OCI-M2 (cell line): ENCODE measurements around the gene PDIA6.

Experiments used
- DNase-seq: peaks from one replicate; lab custom pipeline; 2025; ENCODE audit not compliant: unreplicated experiment; lab: John Stamatoyannopoulos, UW

The PDIA6 gene

GRCh38 chr2:10812362-10813162 is at the start of gene PDIA6:
PDIA6 (minus strand) TSS chr2:10812785; CDS start chr2:10812696, 89 bp downstream.
- DNase-seq: peak; percentile 73

- DNase-seq: no peak
These were observed 49.7 kb upstream of the PDIA6 start for GRCh38 chr2:10862330-10862729.

GRCh38 chr2:10861765-10862164 is 49.2 kb upstream of the PDIA6 start:
- no peak for DNase-seq

- DNase-seq: no peak
These were observed 48.3 kb upstream of the PDIA6 start for GRCh38 chr2:10860814-10861325.

DNA sequence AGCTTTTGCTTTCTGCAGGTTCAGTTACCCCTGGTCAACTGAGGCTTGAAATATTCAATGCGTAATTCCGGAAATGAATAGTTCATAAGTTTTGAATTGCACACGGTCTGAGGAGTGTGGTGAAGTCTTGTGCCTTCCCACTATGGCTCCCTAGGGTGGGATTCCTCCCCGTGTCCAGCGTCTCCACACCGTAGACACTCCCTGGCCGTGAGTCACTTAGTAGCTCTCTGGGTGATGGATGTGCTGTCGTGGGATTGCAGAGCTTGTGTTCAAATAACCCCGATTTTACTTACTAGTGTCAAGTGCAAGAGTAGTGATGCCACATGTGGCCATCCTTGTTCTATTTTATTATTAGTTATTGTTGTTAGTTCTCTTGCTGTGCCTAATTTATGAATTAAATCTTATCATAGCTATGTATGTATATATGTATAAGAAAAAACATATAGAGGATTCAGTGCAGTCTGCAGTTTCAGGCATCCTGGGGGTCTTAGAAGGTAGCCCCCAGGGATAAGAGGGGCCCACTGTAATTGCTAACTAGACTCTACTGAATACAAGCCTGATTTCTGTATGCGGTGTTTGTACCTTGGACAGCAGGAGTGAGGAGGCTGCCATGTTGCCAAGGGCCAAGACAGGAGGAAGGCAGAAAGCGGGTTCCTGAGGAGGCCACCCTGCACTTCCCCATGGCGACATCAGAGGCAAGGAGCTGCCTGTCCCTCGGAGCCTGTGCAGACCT is 47.7 kb upstream of the PDIA6 start:
- DNase-seq: no peak

DNA sequence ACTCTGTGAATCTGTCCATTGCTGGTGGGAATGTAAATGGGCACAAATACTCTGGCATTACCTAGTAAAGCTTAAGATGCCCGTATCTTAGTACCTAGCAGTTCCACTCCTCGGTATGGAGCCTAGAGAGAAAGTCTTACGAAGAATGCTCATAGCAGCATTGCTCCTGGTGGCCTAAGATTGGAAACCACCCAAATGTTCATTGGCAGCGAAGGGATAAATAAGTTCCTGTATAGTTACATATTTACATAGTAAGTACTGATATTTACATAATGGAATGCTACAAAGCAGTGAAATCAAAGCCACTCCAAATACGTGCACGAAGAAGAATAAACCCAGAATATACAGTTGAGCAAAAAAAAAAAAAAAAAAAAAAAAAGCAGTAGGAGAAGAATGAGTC is 46.7 kb upstream of the PDIA6 start:
- DNase-seq: no peak

- DNase-seq: no peak
These were observed 36.0 kb upstream of the PDIA6 start for GRCh38 chr2:10848541-10848940.

GRCh38 chr2:10847008-10847407 is 34.4 kb upstream of the PDIA6 start:
- DNase-seq: no peak

DNA sequence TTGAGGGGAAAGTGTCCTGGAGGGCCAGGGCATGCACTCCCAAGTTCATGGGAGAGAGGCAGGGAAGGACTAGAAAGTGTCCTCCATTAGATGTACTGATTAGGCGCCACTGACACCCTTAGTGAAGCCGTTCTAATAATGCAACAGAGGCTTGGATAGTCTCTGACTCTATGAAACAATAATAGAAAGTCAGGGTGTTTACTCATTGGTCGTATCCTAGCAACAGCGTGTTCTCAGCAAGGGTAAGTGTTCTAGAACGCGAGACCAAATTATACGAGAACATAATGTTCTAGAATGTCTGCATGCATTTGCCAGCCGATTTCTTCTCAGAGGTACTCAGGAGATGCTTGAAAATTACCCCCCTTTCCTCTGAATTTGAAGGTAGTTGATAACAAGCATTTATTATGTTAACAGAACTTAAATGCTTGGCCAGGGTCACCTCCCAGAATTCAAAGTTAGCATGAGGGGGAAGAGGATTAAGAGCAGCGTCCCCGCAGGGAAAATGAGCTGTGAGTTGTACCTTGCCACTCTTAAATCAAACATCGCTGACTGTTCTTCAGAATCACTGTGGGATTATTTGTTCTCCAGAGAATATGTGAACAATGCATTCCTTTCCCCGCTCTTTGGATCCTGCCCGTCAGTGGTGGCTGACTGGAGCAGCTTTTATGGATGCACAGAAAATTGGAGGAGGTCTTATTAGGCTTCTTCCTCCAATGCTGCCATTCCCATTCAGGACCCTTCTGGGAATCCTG is 33.7 kb upstream of the PDIA6 start:
- DNase-seq: no peak

- no peak for DNase-seq
These were observed 33.1 kb upstream of the PDIA6 start for GRCh38 chr2:10845640-10846039.

- DNase-seq: no peak
These were observed 31.5 kb upstream of the PDIA6 start for GRCh38 chr2:10844097-10844496.

DNA sequence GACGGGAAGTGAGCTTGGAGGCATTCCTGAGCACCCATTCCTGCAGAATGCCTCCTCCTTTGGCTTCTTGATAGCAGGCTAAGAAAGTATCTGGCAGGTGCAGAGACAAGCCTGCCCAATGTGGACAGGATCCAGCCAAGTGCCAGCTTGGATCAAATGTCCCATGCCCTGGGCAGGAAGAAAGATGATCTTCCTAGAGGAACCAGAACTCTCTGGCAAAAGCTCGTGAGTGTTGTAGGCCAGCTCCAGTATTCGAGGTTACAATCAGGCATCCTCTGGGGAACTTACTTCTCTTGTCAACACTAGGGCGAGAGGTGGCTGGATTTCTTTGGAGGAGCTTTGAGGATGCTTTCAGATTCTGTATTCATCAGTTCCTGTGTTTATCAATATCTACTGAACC is 29.9 kb upstream of the PDIA6 start:
- no peak for DNase-seq

GRCh38 chr2:10841547-10842219 is 29.1 kb upstream of the PDIA6 start:
- DNase-seq: no peak

DNA sequence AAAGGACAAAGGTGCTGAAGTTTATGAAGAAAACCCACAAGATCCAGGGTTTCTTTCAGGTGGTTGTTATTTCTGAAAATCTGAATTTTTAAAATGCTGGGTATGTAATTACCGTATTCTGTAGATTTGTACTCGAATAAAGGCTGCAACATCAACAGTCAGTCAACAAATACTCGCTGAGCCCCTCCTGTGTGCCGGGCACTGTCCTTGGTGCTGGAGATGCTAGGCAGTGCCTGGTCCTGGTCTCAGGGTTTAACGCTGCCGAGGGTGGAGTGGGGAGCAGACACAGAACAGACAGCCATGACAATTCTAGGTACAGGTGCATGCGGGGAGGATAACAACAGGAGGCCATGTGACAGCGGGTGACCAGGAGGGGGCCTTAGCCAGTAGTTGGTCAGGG is 27.2 kb upstream of the PDIA6 start:
- no peak for DNase-seq

- no peak for DNase-seq
These were observed 26.1 kb upstream of the PDIA6 start for GRCh38 chr2:10838734-10839133.

- DNase-seq: no peak
These were observed 25.0 kb upstream of the PDIA6 start for GRCh38 chr2:10837298-10838266.

- DNase-seq: no peak
These were observed 22.7 kb upstream of the PDIA6 start for GRCh38 chr2:10835052-10835970.

GRCh38 chr2:10834068-10834655 is 21.6 kb upstream of the PDIA6 start:
- DNase-seq: no peak
